ENCODE results near the gene FLVCR1.

DNA sequence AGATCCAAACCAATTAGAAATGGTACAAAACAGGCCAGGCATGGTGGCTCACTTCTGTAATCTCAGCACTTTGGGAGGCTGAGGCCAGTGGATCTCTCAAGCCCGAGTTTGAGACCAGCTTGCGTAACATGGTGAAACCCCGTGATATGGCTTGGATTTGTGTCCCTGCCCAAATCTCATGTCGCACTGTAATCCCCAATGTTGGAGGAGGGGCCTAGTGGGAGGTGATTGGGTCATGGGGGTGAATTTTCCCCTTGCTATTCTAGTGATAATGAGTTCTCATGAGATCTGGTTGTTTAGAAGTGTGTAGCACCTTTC lies 85.3 kb downstream of the FLVCR1 start:
- TF ChIP-seq, protein P1, sequence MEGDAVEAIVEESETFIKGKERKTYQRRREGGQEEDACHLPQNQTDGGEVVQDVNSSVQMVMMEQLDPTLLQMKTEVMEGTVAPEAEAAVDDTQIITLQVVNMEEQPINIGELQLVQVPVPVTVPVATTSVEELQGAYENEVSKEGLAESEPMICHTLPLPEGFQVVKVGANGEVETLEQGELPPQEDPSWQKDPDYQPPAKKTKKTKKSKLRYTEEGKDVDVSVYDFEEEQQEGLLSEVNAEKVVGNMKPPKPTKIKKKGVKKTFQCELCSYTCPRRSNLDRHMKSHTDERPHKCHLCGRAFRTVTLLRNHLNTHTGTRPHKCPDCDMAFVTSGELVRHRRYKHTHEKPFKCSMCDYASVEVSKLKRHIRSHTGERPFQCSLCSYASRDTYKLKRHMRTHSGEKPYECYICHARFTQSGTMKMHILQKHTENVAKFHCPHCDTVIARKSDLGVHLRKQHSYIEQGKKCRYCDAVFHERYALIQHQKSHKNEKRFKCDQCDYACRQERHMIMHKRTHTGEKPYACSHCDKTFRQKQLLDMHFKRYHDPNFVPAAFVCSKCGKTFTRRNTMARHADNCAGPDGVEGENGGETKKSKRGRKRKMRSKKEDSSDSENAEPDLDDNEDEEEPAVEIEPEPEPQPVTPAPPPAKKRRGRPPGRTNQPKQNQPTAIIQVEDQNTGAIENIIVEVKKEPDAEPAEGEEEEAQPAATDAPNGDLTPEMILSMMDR (IDR thresholded peaks at IDR 0.05), result no peak
- no peak for TF ChIP-seq POLR2A (IDR thresholded peaks at IDR 0.05)

Measured in ovary (tissue), 3 donors.